Astrocyte (in vitro differentiated cells and primary cell): Measurements from ENCODE around the gene FGD2.

Experiments
- CTCF ChIP-seq: IDR thresholded peaks from 2 replicates; pipeline ENCODE4 v1.5.1; 2011; ENCODE audit warnings: low read depth, mild to moderate bottlenecking, inconsistent platforms, low read length, moderate library complexity; ENCODE audit not compliant: insufficient read depth
- EZH2 ChIP-seq: IDR thresholded peaks from 2 replicates; pipeline ENCODE4 v1.6.1; 2012; ENCODE audit warnings: mild to moderate bottlenecking, low read length, inconsistent platforms; ENCODE audit not compliant: insufficient read depth

- no peak for TF ChIP-seq CTCF
- TF ChIP-seq EZH2, result no peak
Measured at GRCh38 chr6:36985417-36985807, 20.0 kb upstream of the FGD2 start.
